Karpas-422 (cell line): Measurements from ENCODE around the gene RCBTB2. TPM values are rescaled to one million over a fixed set of nuclear protein-coding genes. Genes with fewer than 3 reads are reported as not detected.
"Not testable (repeated sequence)": the region's sequence is repeated elsewhere in the genome, so short reads cannot be mapped to it uniquely, and the experiment has no call there.

Experiments
- DNase-seq: peaks from one replicate; pipeline ENCODE4 v3.0.0-alpha.2; 2015
- H2AFZ ChIP-seq: fragments of 200-600 bp; sonication (generic); 2 replicates; pipeline ENCODE4 v1.6.1; 2014; ENCODE audit warnings: antibody characterized with exemption, low read length, mixed read lengths
- H3K27ac ChIP-seq: fragments of 200-600 bp; sonication (generic); 2 replicates; pipeline ENCODE4 v1.5.1; 2014; ENCODE audit warnings: mild to moderate bottlenecking, low read length, moderate library complexity
- H3K27me3 ChIP-seq: fragments of 200-600 bp; sonication (generic); 2 replicates; pipeline ENCODE4 v1.6.1; 2014; ENCODE audit warnings: low read length, mixed read lengths
- H3K36me3 ChIP-seq: fragments of 200-600 bp; sonication (generic); 2 replicates; pipeline ENCODE4 v1.6.1; 2014; ENCODE audit warnings: low read length, mixed read lengths; ENCODE audit not compliant: insufficient read depth
- H3K4me1 ChIP-seq: fragments of 200-600 bp; sonication (generic); 2 replicates; pipeline ENCODE4 v1.6.1; 2014; ENCODE audit warnings: mild to moderate bottlenecking, low read length, mixed read lengths
- H3K4me2 ChIP-seq: fragments of 200-600 bp; sonication (generic); 2 replicates; pipeline ENCODE4 v1.6.1; 2014; ENCODE audit warnings: low read length, low read depth, mild to moderate bottlenecking; ENCODE audit not compliant: poor library complexity, severe bottlenecking
- H3K4me3 ChIP-seq: fragments of 200-600 bp; sonication (generic); 2 replicates; pipeline ENCODE4 v1.5.1; 2014; ENCODE audit warnings: mild to moderate bottlenecking, antibody characterized with exemption, low read length, mixed read lengths
- H3K79me2 ChIP-seq: fragments of 200-600 bp; sonication (generic); 2 replicates; pipeline ENCODE4 v1.6.1; 2014; ENCODE audit warnings: mild to moderate bottlenecking, low read length, mixed read lengths
- H3K9ac ChIP-seq: fragments of 200-600 bp; sonication (generic); 2 replicates; pipeline ENCODE4 v1.6.0; 2014; ENCODE audit warnings: low read length
- H3K9me2 ChIP-seq: fragments of 200-600 bp; sonication (generic), shearing (Covaris generic); replicated peaks from 2 replicates; pipeline ENCODE4 v1.6.0; 2014; ENCODE audit warnings: mild to moderate bottlenecking, low read length, moderate library complexity; ENCODE audit not compliant: insufficient read depth
- H3K9me3 ChIP-seq: fragments of 300-700, 200-600 bp; sonication (generic); 2 replicates; pipeline ENCODE4 v1.6.1; 2014; ENCODE audit warnings: low read length, mixed read lengths
- H4K20me1 ChIP-seq: fragments of 200-600 bp; sonication (generic); 2 replicates; pipeline ENCODE4 v1.6.1; 2014; ENCODE audit warnings: mild to moderate bottlenecking, antibody characterized with exemption, low read length, low read depth; ENCODE audit not compliant: insufficient read depth
- total RNA-seq: library from RNA; depleted of rRNA; stranded (reverse); fragments of >200 nt; shearing (Covaris generic); gene quantifications from 2 replicates; pipeline ENCODE4 v1.2.3, GENCODE V29; 2014; ENCODE audit warnings: low replicate concordance

Gene RCBTB2
- total RNA-seq, 1 experiment from 2014 or later = 25.6 TPM

GRCh38 chr13:48457578-48458242, 75.2 kb downstream of the RCBTB2 start:
- no peaks in the 10 kb centered on the region for H3K9me3 ChIP-seq
- H3K4me1 ChIP-seq = no peaks in the 10 kb centered on the region
- peaks cover 52% of the 10 kb centered on the region for H3K36me3 ChIP-seq
- no peak overlapping the region for H3K4me3 ChIP-seq
- no peaks in the 10 kb centered on the region for H4K20me1 ChIP-seq
- no peak overlapping the region for H3K9ac ChIP-seq
- no peak overlapping the region for H2AFZ ChIP-seq
- no peak overlapping the region for H3K27ac ChIP-seq
- peaks cover 7% of the 10 kb centered on the region; the same call in 1 of the 2 replicates for H3K79me2 ChIP-seq
- H3K4me2 ChIP-seq = no peak overlapping the region
- no peak for DNase-seq
- H3K9me2 ChIP-seq = no peaks in the 10 kb centered on the region
- no peaks in the 10 kb centered on the region for H3K27me3 ChIP-seq

GRCh38 chr13:48456546-48456945, 76.3 kb downstream of the RCBTB2 start:
- Histone ChIP-seq H3K27ac (no peak overlapping the region), H2AFZ (no peak overlapping the region), H3K79me2 (peaks cover 12% of the 10 kb centered on the region; the same call in 1 of the 2 replicates), H3K9ac (no peak overlapping the region), H3K4me1 (no peaks in the 10 kb centered on the region), H4K20me1 (no peaks in the 10 kb centered on the region), H3K4me3 (no peak overlapping the region), H3K9me2 (no peaks in the 10 kb centered on the region), H3K36me3 (peaks cover 49% of the 10 kb centered on the region), H3K9me3 (no peaks in the 10 kb centered on the region), H3K27me3 (no peaks in the 10 kb centered on the region), H3K4me2 (no peak overlapping the region)
- no peak for DNase-seq

- not testable (repeated sequence) for H3K9me3 ChIP-seq, H4K20me1 ChIP-seq, H3K4me2 ChIP-seq, H3K27ac ChIP-seq, H2AFZ ChIP-seq, H3K4me1 ChIP-seq, H3K9ac ChIP-seq, H3K27me3 ChIP-seq, H3K9me2 ChIP-seq, H3K4me3 ChIP-seq, DNase-seq
- H3K79me2 ChIP-seq = peaks cover 46% of the 10 kb centered on the region
- peaks cover 42% of the 10 kb centered on the region for H3K36me3 ChIP-seq
Observed at GRCh38 chr13:48451196-48451595, 81.7 kb downstream of the RCBTB2 start.

GRCh38 chr13:48449656-48450055, 83.2 kb downstream of the RCBTB2 start:
- H3K79me2 ChIP-seq = peaks cover 46% of the 10 kb centered on the region
- no peak overlapping the region for H3K4me2 ChIP-seq
- H3K36me3 ChIP-seq = peaks cover 38% of the 10 kb centered on the region
- H3K9me3 ChIP-seq = peaks cover 10% of the 10 kb centered on the region
- no peak overlapping the region for H3K27ac ChIP-seq
- H3K4me3 ChIP-seq = no peak overlapping the region
- no peak overlapping the region for H2AFZ ChIP-seq
- no peaks in the 10 kb centered on the region for H3K4me1 ChIP-seq
- H4K20me1 ChIP-seq = no peaks in the 10 kb centered on the region
- no peaks in the 10 kb centered on the region for H3K27me3 ChIP-seq
- H3K9me2 ChIP-seq = no peaks in the 10 kb centered on the region
- H3K9ac ChIP-seq = no peak overlapping the region
- DNase-seq = no peak

GRCh38 chr13:48448959-48449614, 83.8 kb downstream of the RCBTB2 start:
- H3K27ac ChIP-seq = no peak overlapping the region
- peaks cover 32% of the 10 kb centered on the region for H3K36me3 ChIP-seq
- H3K9me3 ChIP-seq = peaks cover 10% of the 10 kb centered on the region
- DNase-seq = no peak
- no peak overlapping the region for H3K4me2 ChIP-seq
- H3K4me1 ChIP-seq = no peaks in the 10 kb centered on the region
- no peak overlapping the region for H3K4me3 ChIP-seq
- H3K79me2 ChIP-seq = peaks cover 46% of the 10 kb centered on the region
- no peaks in the 10 kb centered on the region for H3K27me3 ChIP-seq
- H2AFZ ChIP-seq = no peak overlapping the region
- no peaks in the 10 kb centered on the region for H4K20me1 ChIP-seq
- H3K9ac ChIP-seq = no peak overlapping the region
- no peaks in the 10 kb centered on the region for H3K9me2 ChIP-seq

- Histone ChIP-seq H3K9me2 (no peaks in the 10 kb centered on the region), H3K4me2 (no peak overlapping the region), H3K27me3 (no peaks in the 10 kb centered on the region), H3K36me3 (peaks cover 31% of the 10 kb centered on the region), H3K79me2 (peaks cover 46% of the 10 kb centered on the region), H3K27ac (no peak overlapping the region), H3K9me3 (peaks cover 10% of the 10 kb centered on the region), H2AFZ (no peak overlapping the region), H3K4me3 (no peak overlapping the region), H3K4me1 (no peaks in the 10 kb centered on the region), H3K9ac (no peak overlapping the region), H4K20me1 (no peaks in the 10 kb centered on the region)
- no peak for DNase-seq
Observed at GRCh38 chr13:48448285-48448958, 84.5 kb downstream of the RCBTB2 start.

GRCh38 chr13:48446464-48446863, 86.4 kb downstream of the RCBTB2 start:
- no peak for DNase-seq
- Histone ChIP-seq H3K79me2 (peaks cover 38% of the 10 kb centered on the region), H3K4me2 (no peak overlapping the region), H3K9me2 (no peaks in the 10 kb centered on the region), H2AFZ (no peak overlapping the region), H4K20me1 (no peaks in the 10 kb centered on the region), H3K4me3 (no peak overlapping the region), H3K4me1 (no peaks in the 10 kb centered on the region), H3K9me3 (peaks cover 10% of the 10 kb centered on the region), H3K9ac (no peak overlapping the region), H3K27ac (no peak overlapping the region), H3K27me3 (no peaks in the 10 kb centered on the region), H3K36me3 (peaks cover 20% of the 10 kb centered on the region; the same call in 1 of the 2 replicates)

- Histone ChIP-seq H3K36me3 (peaks cover 7% of the 10 kb centered on the region; the same call in 1 of the 2 replicates), H3K27me3 (no peaks in the 10 kb centered on the region), H3K4me3 (no peak overlapping the region), H3K4me2 (no peak overlapping the region), H3K9me3 (no peaks in the 10 kb centered on the region), H3K9me2 (no peaks in the 10 kb centered on the region), H3K79me2 (peaks cover 31% of the 10 kb centered on the region), H2AFZ (no peak overlapping the region), H3K9ac (no peak overlapping the region), H3K27ac (no peak overlapping the region), H4K20me1 (no peaks in the 10 kb centered on the region), H3K4me1 (no peaks in the 10 kb centered on the region)
- DNase-seq = no peak
Observed at GRCh38 chr13:48443442-48444208, 89.3 kb downstream of the RCBTB2 start.
